Gastroesophageal sphincter (tissue), 3 donors: ENCODE data around the gene ZNF17.

Experiments used
- POLR2A ChIP-seq, 2 donors: fragments of 450-650 bp; IDR thresholded peaks; one replicate each; pipeline ENCODE4 v1.6.1; 2017; ENCODE audit warnings: antibody characterized with exemption in 2 of 2, mild to moderate bottlenecking in 2 of 2, moderate library complexity in 1 of 2
- POLR2AphosphoS5 ChIP-seq: sonication (generic); formaldehyde crosslinking; IDR thresholded peaks from one replicate; pipeline ENCODE4 v1.6.1; 2017; ENCODE audit warnings: antibody characterized with exemption
- TF ChIP-seq, protein P1 (sequence below), 4 experiments: fragments of 200-600 bp in 2 of 4; fragments of 450-650 bp in 2 of 4; sonication (generic) in 1 of 4; IDR thresholded peaks; one replicate each; pipeline ENCODE4 v1.5.1; 2017 to 2019; ENCODE audit warnings: antibody characterized with exemption in 4 of 4, mild to moderate bottlenecking in 2 of 4, moderate library complexity in 2 of 4

- TF ChIP-seq, protein P1, sequence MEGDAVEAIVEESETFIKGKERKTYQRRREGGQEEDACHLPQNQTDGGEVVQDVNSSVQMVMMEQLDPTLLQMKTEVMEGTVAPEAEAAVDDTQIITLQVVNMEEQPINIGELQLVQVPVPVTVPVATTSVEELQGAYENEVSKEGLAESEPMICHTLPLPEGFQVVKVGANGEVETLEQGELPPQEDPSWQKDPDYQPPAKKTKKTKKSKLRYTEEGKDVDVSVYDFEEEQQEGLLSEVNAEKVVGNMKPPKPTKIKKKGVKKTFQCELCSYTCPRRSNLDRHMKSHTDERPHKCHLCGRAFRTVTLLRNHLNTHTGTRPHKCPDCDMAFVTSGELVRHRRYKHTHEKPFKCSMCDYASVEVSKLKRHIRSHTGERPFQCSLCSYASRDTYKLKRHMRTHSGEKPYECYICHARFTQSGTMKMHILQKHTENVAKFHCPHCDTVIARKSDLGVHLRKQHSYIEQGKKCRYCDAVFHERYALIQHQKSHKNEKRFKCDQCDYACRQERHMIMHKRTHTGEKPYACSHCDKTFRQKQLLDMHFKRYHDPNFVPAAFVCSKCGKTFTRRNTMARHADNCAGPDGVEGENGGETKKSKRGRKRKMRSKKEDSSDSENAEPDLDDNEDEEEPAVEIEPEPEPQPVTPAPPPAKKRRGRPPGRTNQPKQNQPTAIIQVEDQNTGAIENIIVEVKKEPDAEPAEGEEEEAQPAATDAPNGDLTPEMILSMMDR (IDR thresholded peaks at IDR 0.05): no peak
- TF ChIP-seq POLR2AphosphoS5: no peak
- no peak for TF ChIP-seq POLR2A (IDR thresholded peaks at IDR 0.05)
Measured at GRCh38 chr19:57376151-57376550, 34.8 kb upstream of the ZNF17 start.
